Measurements from ENCODE around the gene FKRP. TPM values are rescaled to one million over a fixed set of nuclear protein-coding genes. Genes with fewer than 3 reads are reported as not detected.

Gene FKRP
- total RNA-seq (2021; fragmentation: NEBNext Ultra II Directional; extraction: Animal tissue kit (Norgen Biotek cat#: 25700)), result 10 to 100 TPM; 31.4 to 36.8 (median 33.2) TPM
- long read RNA-seq, partial matches to known transcripts, result 0 of 13 reads
- long read RNA-seq, other reads (novel, unspliced or antisense), result 7 of 13 reads

- no peaks in the 10 kb centered on the region for H3K9me3 Mint-ChIP-seq
Observed at GRCh38 chr19:46745521-46746280, at the start of gene FKRP. FKRP (plus strand) TSS chr19:46746057; CDS start chr19:46755451, 9,394 bp downstream.

GRCh38 chr19:46696866-46697203, 49.0 kb upstream of the FKRP start:
- Mint-ChIP-seq H3K4me3 (no peak overlapping the region), H3K4me1 (ENCODE audit: low read depth) (no peaks in the 10 kb centered on the region), H3K27ac (no peak overlapping the region), H3K36me3 (ENCODE audit: low read depth) (peaks cover 49% of the 10 kb centered on the region), H3K9me3 (no peaks in the 10 kb centered on the region), H3K27me3 (ENCODE audit: insufficient read depth) (peaks cover 1% of the 10 kb centered on the region; the same call in 1 of the 2 replicates)
- TF ChIP-seq CTCF (IDR thresholded peaks at IDR 0.05), result no peak
- DNase-seq, result no peak

More at GRCh38 chr19:46745521-46746280, at the start of gene FKRP:
- peak within 1 kb of the TSS; percentile 96 for H3K4me3 Mint-ChIP-seq
- peaks cover 41% of the 10 kb centered on the region for H3K4me1 Mint-ChIP-seq (ENCODE audit: low read depth)
- no peak for DNase-seq
- H3K27ac Mint-ChIP-seq, result peak within 1 kb of the TSS; percentile 90
- H3K36me3 Mint-ChIP-seq (ENCODE audit: low read depth), result peaks cover 4% of the 10 kb centered on the region; the same call in 1 of the 2 replicates
- no peak for TF ChIP-seq CTCF (IDR thresholded peaks at IDR 0.05)
- H3K27me3 Mint-ChIP-seq (ENCODE audit: insufficient read depth), result no peaks in the 10 kb centered on the region; the same call in 1 of the 2 replicates

- Mint-ChIP-seq H3K36me3 (ENCODE audit: low read depth) (peaks cover 43% of the 10 kb centered on the region), H3K27me3 (ENCODE audit: insufficient read depth) (peaks cover 1% of the 10 kb centered on the region; the same call in 1 of the 2 replicates), H3K27ac (no peak overlapping the region), H3K9me3 (no peaks in the 10 kb centered on the region), H3K4me1 (ENCODE audit: low read depth) (no peaks in the 10 kb centered on the region), H3K4me3 (no peak overlapping the region)
- no peak for DNase-seq
- TF ChIP-seq CTCF (IDR thresholded peaks at IDR 0.05), result no peak
Observed at GRCh38 chr19:46697204-46697960, 48.5 kb upstream of the FKRP start.

GRCh38 chr19:46698395-46699321, 47.2 kb upstream of the FKRP start:
- DNase-seq, result no peak
- no peak overlapping the region for H3K4me3 Mint-ChIP-seq
- no peak overlapping the region for H3K27ac Mint-ChIP-seq
- no peaks in the 10 kb centered on the region for H3K9me3 Mint-ChIP-seq
- TF ChIP-seq CTCF (IDR thresholded peaks at IDR 0.05), result no peak
- peaks cover 33% of the 10 kb centered on the region for H3K36me3 Mint-ChIP-seq (ENCODE audit: low read depth)
- H3K27me3 Mint-ChIP-seq (ENCODE audit: insufficient read depth), result peaks cover 1% of the 10 kb centered on the region; the same call in 1 of the 2 replicates
- no peaks in the 10 kb centered on the region for H3K4me1 Mint-ChIP-seq (ENCODE audit: low read depth)

- H3K4me3 Mint-ChIP-seq, result no peak overlapping the region
- H3K4me1 Mint-ChIP-seq (ENCODE audit: low read depth), result no peaks in the 10 kb centered on the region
Observed at GRCh38 chr19:46700704-46701103, 45.2 kb upstream of the FKRP start.

More at GRCh38 chr19:46700704-46701103, 45.2 kb upstream of the FKRP start:
- Mint-ChIP-seq H3K27ac (no peak overlapping the region), H3K9me3 (no peaks in the 10 kb centered on the region), H3K27me3 (ENCODE audit: insufficient read depth) (peaks cover 1% of the 10 kb centered on the region), H3K36me3 (ENCODE audit: low read depth) (peaks cover 34% of the 10 kb centered on the region)
- no peak for DNase-seq
- TF ChIP-seq CTCF (IDR thresholded peaks at IDR 0.05), result no peak

Data from HFFc6 (cell line).